ENCODE measurements around the gene MED27.
"Not testable (repeated sequence)": the region's sequence is repeated elsewhere in the genome, so short reads cannot be mapped to it uniquely, and the experiment has no call there.

The MED27 gene

GRCh38 chr9:132014218-132014805 is 65.4 kb downstream of the MED27 start:
- TF ChIP-seq CTCF (IDR thresholded peaks at IDR 0.05; ENCODE audit: low read depth, low read length), result no peak
- H3K4me3 ChIP-seq (replicated peaks in 1 of 2; ENCODE audit: low read depth in 2 of 2, low read length in 2 of 2), result no peak overlapping the region
- DNase-seq (ENCODE audit: low read depth in 2 of 2), result no peak

DNA sequence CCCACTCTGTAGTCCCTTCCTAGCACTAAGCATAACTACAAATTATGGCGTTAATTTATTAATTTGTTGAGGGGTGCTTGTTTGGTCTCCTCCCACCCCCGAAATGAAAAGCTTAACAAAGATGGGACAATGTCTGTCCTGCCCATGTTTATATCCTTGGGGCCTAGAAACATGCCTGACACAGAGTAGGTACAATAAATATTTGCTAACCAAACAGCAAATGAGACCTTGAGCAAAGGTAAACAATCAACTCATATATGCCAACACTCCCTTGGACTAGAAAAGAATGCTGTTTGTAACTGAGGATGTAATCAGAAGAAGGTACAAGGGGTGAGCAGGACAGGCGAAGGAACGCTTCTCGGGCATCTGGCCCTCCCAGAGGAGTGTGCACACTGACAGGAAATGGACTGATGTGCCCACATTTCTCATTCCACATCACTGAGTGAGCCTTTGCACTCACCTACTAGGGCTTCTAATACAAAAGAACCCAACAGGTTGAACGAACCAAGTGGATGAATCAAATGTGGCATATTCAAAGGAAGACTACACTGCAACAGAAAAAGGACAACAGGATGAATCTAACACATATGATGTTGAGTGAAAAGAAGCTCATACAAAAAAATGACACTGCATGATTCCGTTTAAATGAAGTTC is 66.8 kb downstream of the MED27 start:
- no peak for DNase-seq (ENCODE audit: low read depth in 2 of 2)
- TF ChIP-seq CTCF (IDR thresholded peaks at IDR 0.05; ENCODE audit: low read depth, low read length), result no peak
- H3K4me3 ChIP-seq (replicated peaks in 1 of 2; ENCODE audit: low read depth in 2 of 2, low read length in 2 of 2), result no peak overlapping the region

- no peak for DNase-seq (ENCODE audit: low read depth in 2 of 2)
- H3K4me3 ChIP-seq (replicated peaks in 1 of 2; ENCODE audit: low read depth in 2 of 2, low read length in 2 of 2), result no peak overlapping the region
- no peak for TF ChIP-seq CTCF (IDR thresholded peaks at IDR 0.05; ENCODE audit: low read depth, low read length)
These were observed 67.8 kb downstream of the MED27 start for GRCh38 chr9:132011896-132012295.

GRCh38 chr9:132011309-132011708 is 68.4 kb downstream of the MED27 start:
- no peak overlapping the region for H3K4me3 ChIP-seq (replicated peaks in 1 of 2; ENCODE audit: low read depth in 2 of 2, low read length in 2 of 2)
- DNase-seq (ENCODE audit: low read depth in 2 of 2), result no peak
- TF ChIP-seq CTCF (IDR thresholded peaks at IDR 0.05; ENCODE audit: low read depth, low read length), result no peak

DNA sequence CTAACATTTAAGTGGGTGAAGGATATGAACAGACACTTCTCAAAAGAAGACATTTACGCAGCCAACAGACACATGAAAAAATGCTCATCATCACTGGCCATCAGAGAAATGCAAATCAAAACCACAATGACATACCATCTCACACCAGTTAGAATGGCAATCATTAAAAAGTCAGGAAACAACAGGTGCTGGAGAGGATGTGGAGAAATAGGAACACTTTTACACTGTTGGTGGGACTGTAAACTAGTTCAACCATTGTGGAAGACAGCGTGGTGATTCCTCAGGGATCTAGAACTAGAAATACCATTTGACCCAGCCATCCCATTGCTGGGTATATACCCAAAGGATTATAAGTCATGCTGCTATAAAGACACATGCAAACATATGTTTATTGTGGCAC is 69.5 kb downstream of the MED27 start:
- H3K4me3 ChIP-seq (replicated peaks in 1 of 2; ENCODE audit: low read depth in 2 of 2, low read length in 2 of 2); DNase-seq (ENCODE audit: low read depth in 2 of 2): not testable (repeated sequence)

GRCh38 chr9:132008855-132009812 is 70.5 kb downstream of the MED27 start:
- no peak for DNase-seq (ENCODE audit: low read depth in 2 of 2)
- H3K4me3 ChIP-seq (replicated peaks in 1 of 2; ENCODE audit: low read depth in 2 of 2, low read length in 2 of 2), result no peak overlapping the region
- TF ChIP-seq CTCF (IDR thresholded peaks at IDR 0.05; ENCODE audit: low read depth, low read length), result no peak
